ENCODE measurements around the gene RERG.

RERG gene

DNA sequence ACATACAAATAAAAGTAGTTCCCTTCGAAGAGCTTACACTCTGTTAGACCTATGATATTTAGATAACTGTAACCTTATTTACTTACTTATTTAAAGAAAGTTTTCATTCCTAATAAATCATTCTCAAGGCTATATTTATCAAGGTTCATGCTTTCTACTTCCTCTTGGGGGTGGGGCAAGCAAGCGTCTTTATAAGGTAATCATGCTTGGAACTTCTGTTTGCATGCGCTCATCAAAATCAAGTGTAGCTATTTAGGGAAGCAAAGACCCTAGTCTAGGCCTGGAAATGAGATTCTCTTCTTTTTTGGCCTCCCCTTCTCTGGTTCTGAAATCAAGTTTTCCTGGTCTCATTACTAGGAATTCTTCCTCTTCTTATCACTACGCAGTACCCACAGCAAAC lies 766 bp downstream of the RERG start:
- no peak for DNase-seq (ENCODE audit: extremely low read depth in 1 of 2, low read depth in 1 of 2)

DNA sequence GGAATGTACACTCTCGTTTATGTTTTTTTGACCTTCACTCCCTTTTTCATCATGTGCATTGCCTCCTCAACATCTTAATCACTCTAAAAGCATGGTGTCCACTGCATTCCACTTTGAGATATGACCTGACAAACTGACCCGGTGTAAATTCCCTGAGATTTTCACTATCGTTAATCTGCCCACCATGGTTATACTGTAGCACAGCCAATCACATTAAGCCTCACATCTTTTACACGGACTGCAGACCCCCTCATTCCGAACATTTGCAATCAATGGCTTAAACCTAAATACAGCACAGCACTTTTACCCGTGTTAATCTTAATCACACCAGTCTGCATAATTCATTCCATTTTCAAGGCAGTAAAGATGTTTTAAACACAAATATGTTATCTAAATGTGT lies 2.4 kb downstream of the RERG start:
- no peak for DNase-seq (ENCODE audit: extremely low read depth in 1 of 2, low read depth in 1 of 2)

- no peak for DNase-seq (ENCODE audit: extremely low read depth in 1 of 2, low read depth in 1 of 2)
These were observed 5.0 kb downstream of the RERG start for GRCh38 chr12:15216036-15216889.

DNA sequence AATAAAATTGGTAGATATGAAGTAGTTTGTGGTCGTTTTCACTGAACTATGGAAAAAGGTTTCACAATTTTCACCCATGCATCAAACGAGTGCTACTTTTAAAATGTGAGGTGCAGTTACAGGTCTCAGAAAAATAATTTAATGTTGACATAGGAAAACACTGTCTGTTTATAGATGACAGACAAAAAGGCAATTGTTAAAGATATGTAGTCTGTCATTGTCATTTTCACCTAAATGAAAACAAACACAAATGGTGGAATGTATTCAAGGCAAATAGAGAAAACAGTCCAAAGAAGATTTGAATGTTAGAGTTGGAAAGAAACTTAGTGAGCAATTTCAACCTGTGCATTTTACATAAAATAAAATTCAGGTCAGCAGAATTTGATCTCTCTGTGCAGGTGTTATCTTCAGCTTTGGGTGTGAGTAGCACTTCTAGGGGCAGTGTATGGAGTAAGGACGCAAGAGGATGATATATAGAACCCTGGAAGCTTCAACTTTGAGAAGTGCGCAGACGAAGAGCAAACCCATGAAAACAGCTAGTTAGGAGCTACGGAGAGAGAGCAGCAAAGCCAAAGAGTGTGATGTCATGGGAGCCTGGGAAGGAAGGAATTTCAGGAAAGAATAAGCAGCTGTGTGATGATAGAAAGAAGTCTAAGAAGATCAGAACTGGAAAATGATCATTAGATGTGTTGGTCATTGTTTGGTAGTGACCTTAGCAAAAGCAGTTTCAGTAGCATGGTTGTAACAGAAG lies 6.2 kb downstream of the RERG start:
- no peak for DNase-seq (ENCODE audit: extremely low read depth in 1 of 2, low read depth in 1 of 2)

DNA sequence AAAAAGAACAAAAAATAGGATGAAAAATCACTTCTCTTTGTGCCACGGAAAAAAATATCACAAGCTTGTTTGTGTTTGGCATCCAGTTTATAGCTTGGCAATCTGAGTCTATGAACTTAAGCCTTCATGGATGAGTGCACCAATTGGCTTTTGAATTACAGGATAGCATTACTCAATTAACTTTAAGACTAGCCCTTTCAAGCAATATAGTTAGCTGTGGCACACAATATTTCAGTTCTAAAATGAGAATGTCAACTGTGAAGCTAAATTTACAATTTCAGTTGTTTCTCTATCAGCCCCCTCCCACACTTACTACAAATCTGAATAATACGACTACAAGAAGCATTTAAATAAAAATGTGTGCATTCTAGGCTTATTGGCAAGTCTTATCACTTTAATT lies 8.3 kb downstream of the RERG start:
- DNase-seq (ENCODE audit: extremely low read depth in 1 of 2, low read depth in 1 of 2), result no peak

DNA sequence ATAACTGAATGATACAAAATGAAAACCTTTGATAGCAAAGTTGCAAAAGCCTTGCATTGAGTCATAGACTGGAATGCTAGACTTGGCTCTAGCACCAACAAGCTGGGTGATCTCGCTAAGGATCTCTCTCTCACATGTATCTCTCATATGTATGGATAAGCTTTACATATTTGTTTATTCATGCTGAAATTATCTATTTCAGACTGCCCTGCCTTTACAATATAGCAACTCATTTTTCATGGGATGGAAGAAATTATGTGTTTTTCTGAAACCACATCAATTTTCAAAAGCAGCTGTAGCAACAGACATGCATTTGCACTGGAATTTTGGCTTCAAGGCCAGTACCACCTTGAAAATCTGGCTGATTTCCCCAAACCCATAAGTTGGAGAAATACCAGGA lies 11.4 kb downstream of the RERG start:
- no peak for DNase-seq (ENCODE audit: extremely low read depth in 1 of 2, low read depth in 1 of 2)

- DNase-seq (ENCODE audit: extremely low read depth in 1 of 2, low read depth in 1 of 2), result no peak
These were observed 12.2 kb downstream of the RERG start for GRCh38 chr12:15208871-15209656.

DNA sequence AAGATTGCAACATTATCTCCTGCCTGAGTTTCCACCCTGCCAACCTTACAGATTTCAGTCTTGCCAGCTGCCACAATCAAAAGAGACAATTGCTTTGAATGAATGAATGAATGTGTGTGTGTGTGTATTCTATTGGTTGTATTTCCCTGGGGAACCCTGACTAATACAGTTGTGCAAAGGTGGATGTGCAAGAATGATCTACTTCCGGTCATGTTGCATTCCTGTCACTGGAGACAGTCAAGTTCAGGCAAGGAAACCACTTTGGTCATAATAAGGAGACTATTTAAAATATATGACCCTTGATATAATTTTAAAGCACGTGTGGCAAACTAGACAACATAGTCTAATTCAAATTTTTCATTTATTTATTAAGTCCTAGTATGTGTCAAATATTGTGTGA lies 13.1 kb downstream of the RERG start:
- DNase-seq (ENCODE audit: extremely low read depth in 1 of 2, low read depth in 1 of 2), result no peak

- no peak for DNase-seq (ENCODE audit: extremely low read depth in 1 of 2, low read depth in 1 of 2)
These were observed 14.3 kb downstream of the RERG start for GRCh38 chr12:15206831-15207389.

DNA sequence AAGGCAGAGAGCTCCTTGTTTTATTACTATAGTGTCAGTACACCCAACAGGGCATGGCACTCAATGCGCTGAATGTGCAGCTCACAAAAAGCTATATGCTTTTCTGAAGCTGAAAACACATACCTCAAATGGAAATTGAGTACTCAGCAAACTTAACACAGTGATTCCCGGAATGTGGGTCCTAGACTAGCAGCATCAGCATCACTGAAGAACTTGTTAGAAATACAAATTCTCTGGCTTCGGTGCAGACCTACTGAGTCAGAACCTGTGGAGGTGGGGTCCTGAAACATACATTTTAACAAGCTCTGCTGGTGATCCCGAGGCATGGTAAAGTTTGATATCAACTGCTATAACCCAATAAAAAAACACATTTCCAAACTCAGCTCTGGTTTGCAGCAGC lies 14.9 kb downstream of the RERG start:
- DNase-seq (ENCODE audit: extremely low read depth in 1 of 2, low read depth in 1 of 2), result no peak

DNA sequence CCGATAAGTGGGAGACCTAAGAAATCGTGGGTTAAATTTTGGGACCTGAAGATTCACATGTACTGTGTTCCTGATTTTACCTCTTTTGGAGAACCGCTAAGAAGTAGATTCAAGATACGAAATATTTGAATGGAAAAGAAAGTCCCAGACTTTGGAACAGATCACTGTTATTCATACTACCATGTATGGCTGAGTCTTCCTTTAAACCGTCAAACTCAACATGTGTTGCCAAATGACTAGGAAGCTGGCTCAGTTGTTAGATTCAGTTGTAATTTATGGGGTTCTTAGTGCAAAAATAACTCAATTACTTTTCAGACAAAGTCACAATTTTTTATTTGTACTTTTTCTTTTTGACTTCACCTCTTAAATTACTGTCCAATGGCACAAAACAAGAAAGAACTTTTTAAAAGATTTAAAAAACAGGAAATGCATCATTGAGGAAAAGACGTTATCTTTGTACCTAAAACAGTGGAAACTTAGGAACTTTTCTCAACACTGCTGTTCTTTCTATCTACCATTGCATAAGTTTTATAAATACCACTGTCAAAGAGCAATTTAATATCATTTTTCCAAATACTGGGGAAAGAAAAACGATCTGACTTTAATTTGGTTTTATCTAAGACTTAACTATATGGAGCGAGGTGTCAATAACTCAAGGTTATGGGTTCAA lies 15.7 kb downstream of the RERG start:
- no peak for DNase-seq (ENCODE audit: extremely low read depth in 1 of 2, low read depth in 1 of 2)

DNA sequence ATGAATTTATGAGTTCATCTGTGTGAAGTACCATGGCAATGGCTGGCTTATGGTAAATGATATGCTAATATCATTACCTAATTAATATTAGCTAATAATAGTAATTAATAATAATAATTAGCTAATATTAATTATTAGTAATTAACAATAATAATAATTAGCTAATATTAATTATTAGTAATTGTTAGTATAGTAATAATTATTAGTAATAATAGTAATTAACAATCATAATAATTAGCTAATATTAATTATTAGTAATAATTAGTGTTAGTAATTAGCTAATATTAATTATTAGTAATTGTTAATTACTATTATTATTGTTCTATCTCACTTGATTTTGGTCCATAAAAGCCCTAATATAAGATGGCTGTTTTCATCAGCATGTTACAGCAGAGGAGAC lies 19.8 kb downstream of the RERG start:
- no peak for DNase-seq (ENCODE audit: extremely low read depth in 1 of 2, low read depth in 1 of 2)

- no peak for DNase-seq (ENCODE audit: extremely low read depth in 1 of 2, low read depth in 1 of 2)
These were observed 20.2 kb downstream of the RERG start for GRCh38 chr12:15201056-15201455.

DNA sequence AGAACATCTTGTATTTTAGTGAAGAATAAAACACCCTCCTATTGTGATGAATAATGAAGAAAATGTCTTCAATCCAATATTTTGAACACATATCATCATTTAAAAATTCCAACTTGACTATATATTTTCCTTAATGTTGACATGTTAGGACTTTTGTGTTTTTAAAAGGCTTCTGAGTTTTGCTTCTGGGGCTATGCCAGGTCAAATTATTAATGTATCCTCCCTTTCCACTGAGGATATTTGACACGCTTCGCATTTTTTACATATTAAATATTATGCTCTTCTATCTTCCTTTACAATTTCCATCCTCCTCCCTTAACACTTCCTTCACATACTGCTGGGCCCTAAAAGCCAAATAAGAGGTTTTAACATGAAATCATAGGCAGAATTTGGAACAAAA lies 20.6 kb downstream of the RERG start:
- no peak for DNase-seq (ENCODE audit: extremely low read depth in 1 of 2, low read depth in 1 of 2)

DNA sequence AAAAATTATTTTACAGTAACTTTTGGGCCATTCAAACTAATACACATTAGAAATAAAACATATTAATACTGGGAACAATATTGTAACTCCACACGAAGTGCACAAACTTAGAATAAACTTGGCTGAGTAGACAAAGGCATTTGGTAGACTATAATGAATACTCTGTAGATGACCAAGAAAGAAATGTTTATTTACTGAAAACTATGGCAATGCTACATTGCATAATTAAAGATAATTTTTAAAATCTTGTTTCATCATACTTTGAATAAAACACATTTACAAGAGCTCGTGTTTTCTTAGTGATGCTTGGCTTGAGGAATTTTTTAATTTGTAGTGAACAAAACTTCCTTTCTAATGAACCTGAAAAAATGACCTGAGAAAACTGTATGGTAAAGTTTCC lies 21.3 kb downstream of the RERG start:
- DNase-seq (ENCODE audit: extremely low read depth in 1 of 2, low read depth in 1 of 2), result no peak

DNA sequence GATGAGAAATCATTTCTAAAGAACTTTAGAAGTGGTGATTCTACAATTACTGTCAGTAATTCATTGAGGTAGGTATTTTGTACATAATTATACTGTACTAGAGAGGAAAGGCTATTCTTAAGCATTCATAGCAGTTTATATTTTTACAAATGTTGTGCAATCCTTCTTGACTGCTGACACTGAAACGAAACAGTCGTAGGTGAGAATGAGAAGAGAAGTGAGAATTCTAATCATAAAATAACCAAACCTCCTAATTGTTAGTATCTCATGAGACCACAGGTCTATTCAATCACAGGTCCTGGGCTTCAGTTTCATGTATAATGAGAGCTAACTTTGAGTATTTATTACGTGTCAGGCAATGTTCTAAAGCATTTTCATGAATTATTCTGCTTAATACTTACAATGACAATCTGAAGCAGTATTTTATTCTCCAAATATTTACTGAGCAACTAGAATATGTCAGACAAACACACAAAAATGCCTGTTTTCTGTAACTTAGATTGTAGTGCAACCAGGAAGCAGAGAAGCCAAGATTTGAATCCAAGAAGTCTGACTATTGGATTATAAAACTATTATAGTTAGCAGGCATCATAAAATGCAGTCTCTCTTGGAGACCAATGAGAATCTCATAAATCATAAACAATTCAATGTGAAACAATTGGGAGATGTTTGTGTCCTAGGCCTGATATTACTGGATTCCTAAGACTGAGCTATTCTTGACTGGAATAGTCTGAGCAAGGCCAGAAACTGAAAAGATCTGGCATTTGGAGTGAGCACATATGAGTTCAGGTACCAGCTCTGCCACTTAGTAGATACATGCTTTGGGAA lies 24.3 kb downstream of the RERG start:
- no peak for DNase-seq (ENCODE audit: extremely low read depth in 1 of 2, low read depth in 1 of 2)

DNA sequence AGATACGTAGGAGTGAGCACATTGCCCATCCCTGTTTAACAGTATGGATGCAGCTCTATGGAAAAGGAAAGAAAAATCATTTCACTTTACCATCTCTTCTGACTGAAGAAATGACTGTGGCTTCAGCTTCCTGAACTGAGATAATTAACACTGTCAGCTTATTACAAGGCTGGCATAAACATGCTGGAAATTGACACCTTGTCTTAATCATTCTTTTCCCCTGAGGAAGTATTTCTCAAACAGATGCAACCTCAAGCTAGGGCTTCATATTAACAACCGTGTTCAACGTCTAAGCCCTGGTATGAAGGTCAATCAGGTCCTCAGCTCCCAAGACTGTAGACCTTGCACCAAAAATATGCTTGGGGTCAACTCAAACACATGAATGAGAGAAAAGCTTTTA lies 25.0 kb downstream of the RERG start:
- DNase-seq (ENCODE audit: extremely low read depth in 1 of 2, low read depth in 1 of 2), result no peak

DNA sequence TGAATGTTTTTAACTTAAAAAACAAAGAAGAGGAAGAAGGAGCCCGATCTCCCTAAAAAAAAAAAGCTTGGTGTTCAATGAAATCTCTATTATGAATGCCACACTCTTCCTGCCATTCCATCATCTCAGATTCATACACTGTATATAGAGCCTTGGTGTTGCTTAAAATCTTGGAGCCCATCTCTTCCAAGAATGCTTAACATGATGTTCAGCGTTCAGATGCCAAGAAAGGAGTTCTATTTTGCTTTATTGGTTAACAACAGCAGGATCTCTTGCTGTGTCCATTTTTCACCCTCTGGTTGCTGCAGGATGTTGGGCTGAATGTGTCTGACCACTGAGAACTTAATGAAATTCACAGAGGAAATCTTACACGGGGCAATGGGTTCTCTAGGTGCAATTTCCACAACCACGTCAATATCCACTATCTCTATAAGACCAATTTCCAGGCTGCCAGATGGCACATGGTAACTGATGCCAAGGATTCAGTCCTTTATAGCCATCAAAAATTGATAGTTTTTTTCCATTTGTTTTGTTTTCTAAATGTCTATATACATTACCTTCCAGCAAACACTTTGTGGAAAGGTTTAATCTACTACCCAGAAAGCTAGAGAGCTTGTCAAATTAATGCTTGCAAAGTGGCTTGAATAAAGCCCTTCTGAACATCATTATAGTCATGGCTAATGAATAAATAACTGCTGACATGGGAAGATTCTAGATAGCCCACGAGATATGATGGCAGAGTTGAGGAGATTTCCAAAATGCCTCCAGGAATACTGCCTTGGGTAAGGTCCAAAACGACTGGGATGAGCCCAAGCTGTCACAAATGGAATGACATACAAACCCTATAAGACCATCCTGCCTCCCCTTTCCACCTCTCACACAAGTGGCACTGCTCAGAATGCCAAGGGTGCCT lies 26.5 kb downstream of the RERG start:
- no peak for DNase-seq (ENCODE audit: extremely low read depth in 1 of 2, low read depth in 1 of 2)

DNA sequence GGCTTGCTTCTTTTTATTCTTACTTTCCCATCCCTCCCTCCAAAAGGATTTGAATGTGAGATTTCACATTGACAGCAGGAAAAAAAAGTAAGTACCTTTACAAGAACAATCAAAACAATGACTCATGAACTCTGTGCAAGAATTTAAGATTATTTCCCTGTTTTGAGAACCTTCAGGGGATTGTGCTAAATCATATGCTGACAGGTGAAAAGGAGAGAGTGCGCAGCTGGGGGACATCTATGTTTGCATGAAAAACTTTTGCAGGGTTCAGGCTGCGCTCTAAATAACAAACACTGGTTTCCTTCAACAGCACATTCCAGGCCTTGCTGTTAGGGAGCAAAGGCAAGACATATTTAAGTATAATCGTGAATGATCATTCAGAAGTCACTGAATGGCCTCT lies 27.3 kb downstream of the RERG start:
- no peak for DNase-seq (ENCODE audit: extremely low read depth in 1 of 2, low read depth in 1 of 2)

Measured in activated CD8-positive, alpha-beta memory T cell treated with anti-CD3 and anti-CD28 coated beads for 1 hour (primary cell).